ENCODE data around the gene ENAM.
"Not testable (repeated sequence)": the region's sequence is repeated elsewhere in the genome, so short reads cannot be mapped to it uniquely, and the experiment has no call there.

The ENAM gene

DNA sequence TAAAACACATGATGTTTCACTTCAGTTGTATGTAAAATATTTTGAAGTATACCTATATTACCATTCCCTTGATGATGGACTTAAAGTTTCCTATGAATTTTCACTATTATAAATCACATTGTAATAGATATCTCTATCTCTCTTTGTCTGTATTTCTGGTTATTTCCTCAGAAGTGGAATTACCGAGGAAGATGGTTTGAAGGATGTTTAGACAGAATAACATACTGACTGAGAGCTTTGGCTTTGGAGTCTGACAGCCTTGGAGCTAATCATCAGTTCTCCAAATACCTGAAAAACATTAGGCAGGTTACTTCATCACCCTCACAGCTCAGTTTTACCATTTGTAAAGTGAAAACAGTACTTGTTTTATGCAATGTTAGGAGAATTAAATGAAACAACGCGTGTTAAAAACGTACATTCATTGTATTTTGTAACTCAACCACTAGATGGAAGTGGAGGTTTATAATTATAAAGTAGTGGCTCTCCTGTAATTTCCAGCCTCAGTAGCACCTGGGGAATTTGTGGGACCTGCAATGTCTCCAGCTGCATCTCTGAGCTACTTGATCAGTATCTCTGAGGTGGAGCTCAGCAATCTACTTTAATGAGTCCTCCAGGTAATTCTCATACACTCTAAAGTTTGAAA lies 23.4 kb downstream of the ENAM start:
- DNase-seq (ENCODE audit: insufficient read length, low spot score) = no peak
- peak; percentile 90 for FAIRE-seq
- TF ChIP-seq, protein P1, sequence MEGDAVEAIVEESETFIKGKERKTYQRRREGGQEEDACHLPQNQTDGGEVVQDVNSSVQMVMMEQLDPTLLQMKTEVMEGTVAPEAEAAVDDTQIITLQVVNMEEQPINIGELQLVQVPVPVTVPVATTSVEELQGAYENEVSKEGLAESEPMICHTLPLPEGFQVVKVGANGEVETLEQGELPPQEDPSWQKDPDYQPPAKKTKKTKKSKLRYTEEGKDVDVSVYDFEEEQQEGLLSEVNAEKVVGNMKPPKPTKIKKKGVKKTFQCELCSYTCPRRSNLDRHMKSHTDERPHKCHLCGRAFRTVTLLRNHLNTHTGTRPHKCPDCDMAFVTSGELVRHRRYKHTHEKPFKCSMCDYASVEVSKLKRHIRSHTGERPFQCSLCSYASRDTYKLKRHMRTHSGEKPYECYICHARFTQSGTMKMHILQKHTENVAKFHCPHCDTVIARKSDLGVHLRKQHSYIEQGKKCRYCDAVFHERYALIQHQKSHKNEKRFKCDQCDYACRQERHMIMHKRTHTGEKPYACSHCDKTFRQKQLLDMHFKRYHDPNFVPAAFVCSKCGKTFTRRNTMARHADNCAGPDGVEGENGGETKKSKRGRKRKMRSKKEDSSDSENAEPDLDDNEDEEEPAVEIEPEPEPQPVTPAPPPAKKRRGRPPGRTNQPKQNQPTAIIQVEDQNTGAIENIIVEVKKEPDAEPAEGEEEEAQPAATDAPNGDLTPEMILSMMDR (IDR thresholded peaks at IDR 0.05; ENCODE audit: insufficient read depth, missing control alignments) = peak; percentile 62

- no peak for DNase-seq (ENCODE audit: insufficient read length, low spot score)
- TF ChIP-seq, protein P1 (IDR thresholded peaks at IDR 0.05; ENCODE audit: insufficient read depth, missing control alignments) = no peak
- FAIRE-seq = no peak
Measured at GRCh38 chr4:70654605-70655011, 26.1 kb downstream of the ENAM start.

- no peak for FAIRE-seq
- DNase-seq (ENCODE audit: insufficient read length, low spot score) = no peak
- TF ChIP-seq, protein P1 (IDR thresholded peaks at IDR 0.05; ENCODE audit: insufficient read depth, missing control alignments) = no peak
Measured at GRCh38 chr4:70657326-70657725, 28.8 kb downstream of the ENAM start.

DNA sequence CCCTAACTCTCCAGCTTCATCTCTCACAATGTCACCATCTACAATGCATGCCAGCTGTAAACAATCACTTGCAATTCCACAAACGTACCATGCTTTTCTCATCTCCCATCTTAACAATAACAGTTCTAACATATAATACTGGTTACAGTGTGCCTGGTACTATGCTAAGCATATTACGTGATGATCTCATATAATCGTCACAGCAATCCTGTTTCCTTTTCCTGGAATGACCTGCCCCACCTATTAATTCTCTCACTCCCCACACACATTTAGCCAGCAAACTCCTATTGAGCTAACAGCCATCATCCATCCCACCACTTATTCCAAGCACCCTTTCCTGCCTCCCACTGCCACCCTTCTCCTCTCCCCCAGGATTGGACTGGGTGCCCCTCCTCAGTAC lies 29.9 kb downstream of the ENAM start:
- TF ChIP-seq, protein P1 (IDR thresholded peaks at IDR 0.05; ENCODE audit: insufficient read depth, missing control alignments) = no peak
- FAIRE-seq (no peak), DNase-seq (ENCODE audit: insufficient read length, low spot score) (no peak)

GRCh38 chr4:70660106-70660505 lies 31.6 kb downstream of the ENAM start:
- TF ChIP-seq, protein P1 (IDR thresholded peaks at IDR 0.05; ENCODE audit: insufficient read depth, missing control alignments) = no peak
- FAIRE-seq (no peak), DNase-seq (ENCODE audit: insufficient read length, low spot score) (no peak)

GRCh38 chr4:70661309-70661922 lies 32.9 kb downstream of the ENAM start:
- not testable (repeated sequence) for DNase-seq (ENCODE audit: insufficient read length, low spot score)
- FAIRE-seq = peak; percentile 25

- TF ChIP-seq, protein P1 (IDR thresholded peaks at IDR 0.05; ENCODE audit: insufficient read depth, missing control alignments) = no peak
- FAIRE-seq (no peak), DNase-seq (ENCODE audit: insufficient read length, low spot score) (no peak)
Measured at GRCh38 chr4:70666369-70666768, 37.8 kb downstream of the ENAM start, which contains the start of gene JCHAIN. Gene JCHAIN, minus strand, starts transcription at chr4:70666508. Its CDS starts 18 bp downstream, at chr4:70666490.

Data from D721Med (cell line).